ENCODE measurements around the gene ANXA5. TPM values are rescaled to one million over a fixed set of nuclear protein-coding genes. Genes with fewer than 3 reads are reported as not detected.

Gene ANXA5
- total and polyA plus RNA-seq, 2 donors (not counting 1 experiment from before 2014, with no cell fraction given) = 42.4 to 67.8 TPM

DNA sequence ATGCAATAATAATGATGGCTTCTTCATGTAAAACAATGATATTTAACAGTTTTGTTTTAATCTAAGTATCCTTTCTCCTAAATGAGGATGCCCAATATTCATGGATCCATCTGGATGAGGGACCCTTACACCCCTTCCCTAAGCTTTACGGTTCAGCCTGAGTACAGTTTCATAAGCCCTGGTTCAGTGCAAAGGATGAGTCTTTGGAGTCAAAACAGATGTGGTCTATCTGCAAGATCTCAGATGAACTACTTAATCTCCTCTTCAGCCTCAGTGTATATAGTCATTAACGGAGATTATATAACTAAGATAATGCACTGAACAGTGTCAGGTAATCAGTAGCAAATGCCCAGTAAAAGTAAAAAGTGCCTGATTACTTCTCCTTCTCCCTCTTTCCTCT lies 22.1 kb downstream of the ANXA5 start:
- Histone ChIP-seq H3K36me3 (replicated peaks in 1 of 2; ENCODE audit: control extremely low read depth in 1 of 2, control insufficient read depth in 1 of 2, extremely low read depth in 1 of 2, insufficient read depth in 2 of 2, low read length in 1 of 2) (peaks cover 5 to 35% of the 10 kb centered on the region in 2 experiments), H3K4me3 (ENCODE audit: control extremely low read depth in 1 of 5, extremely low read depth in 1 of 5, insufficient read depth in 1 of 5, low read depth in 2 of 5, low read length in 4 of 5) (no peak overlapping the region), H3K9me3 (ENCODE audit: control extremely low read depth in 1 of 3, control insufficient read depth in 2 of 3, insufficient read depth in 1 of 3, low read length in 2 of 3) (no peaks in the 10 kb centered on the region), H3K27ac (ENCODE audit: low read length in 2 of 2) (no peak overlapping the region), H4K20me1 (ENCODE audit: control insufficient read depth, insufficient read depth, low read length, poor library complexity, severe bottlenecking) (no peaks in the 10 kb centered on the region), H2AFZ (ENCODE audit: insufficient read depth, low read depth, low read length, poor library complexity, severe bottlenecking) (no peak overlapping the region), H3K9ac (ENCODE audit: low read length) (no peak overlapping the region), H3K79me2 (ENCODE audit: control insufficient read depth, insufficient read depth, low read length) (no peaks in the 10 kb centered on the region), H3K4me2 (replicated peaks; ENCODE audit: low read depth, low read length, poor library complexity, severe bottlenecking) (no peak overlapping the region), H3K27me3 (replicated peaks in 1 of 4; ENCODE audit: control extremely low read depth in 1 of 4, control insufficient read depth in 3 of 4, insufficient read depth in 4 of 4, low read length in 3 of 4) (no peaks in the 10 kb centered on the region), H3K4me1 (ENCODE audit: control insufficient read depth in 2 of 2, insufficient read depth in 2 of 2, low read length in 2 of 2) (no peaks in the 10 kb centered on the region)
- ATAC-seq (ENCODE audit: low read depth) (no peak), DNase-seq (no peak)
- TF ChIP-seq EZH2 (IDR thresholded peaks at IDR 0.05; ENCODE audit: borderline replicate concordance, insufficient read depth, low read depth, low read length, poor library complexity, severe bottlenecking) (no peak), CTCF (IDR thresholded peaks at IDR 0.05) (no peak)
- H3K9me3 Mint-ChIP-seq (ENCODE audit: insufficient read depth) = no peaks in the 10 kb centered on the region
- H3K27ac Mint-ChIP-seq = no peak overlapping the region
- ChIA-PET POLR2A (no interaction called here), CTCF (no interaction called here)
- H3K4me3 Mint-ChIP-seq = no peak overlapping the region
- no CpG with 5 or more reads among the region's 2 CpGs for WGBS (ENCODE audit: insufficient coverage)
- intact Hi-C loops (cut with micrococcal nuclease) = no loop called here
- no peaks in the 10 kb centered on the region for H3K27me3 Mint-ChIP-seq
- H3K4me1 Mint-ChIP-seq = no peaks in the 10 kb centered on the region

GRCh38 chr4:121674191-121674590 lies 22.6 kb downstream of the ANXA5 start:
- H3K4me3 Mint-ChIP-seq = no peak overlapping the region
- no peak overlapping the region for H3K27ac Mint-ChIP-seq

More at GRCh38 chr4:121674191-121674590, 22.6 kb downstream of the ANXA5 start:
- H3K27me3 ChIP-seq (replicated peaks in 1 of 4; ENCODE audit: control extremely low read depth in 1 of 4, control insufficient read depth in 3 of 4, insufficient read depth in 4 of 4, low read length in 3 of 4) = no peaks in the 10 kb centered on the region
- no peak overlapping the region for H3K27ac ChIP-seq (ENCODE audit: low read length in 2 of 2)
- H3K4me1 ChIP-seq (ENCODE audit: control insufficient read depth in 2 of 2, insufficient read depth in 2 of 2, low read length in 2 of 2) = no peaks in the 10 kb centered on the region
- no peak overlapping the region for H3K4me2 ChIP-seq (replicated peaks; ENCODE audit: low read depth, low read length, poor library complexity, severe bottlenecking)
- no peaks in the 10 kb centered on the region for H3K4me1 Mint-ChIP-seq
- no peaks in the 10 kb centered on the region for H3K79me2 ChIP-seq (ENCODE audit: control insufficient read depth, insufficient read depth, low read length)
- no CpG with 5 or more reads among the region's 1 CpG for WGBS (ENCODE audit: insufficient coverage)
- ChIA-PET POLR2A (no interaction called here), CTCF (no interaction called here)
- H3K9ac ChIP-seq (ENCODE audit: low read length) = no peak overlapping the region
- no peaks in the 10 kb centered on the region for H4K20me1 ChIP-seq (ENCODE audit: control insufficient read depth, insufficient read depth, low read length, poor library complexity, severe bottlenecking)
- no peaks in the 10 kb centered on the region for H3K9me3 ChIP-seq (ENCODE audit: control extremely low read depth in 1 of 3, control insufficient read depth in 2 of 3, insufficient read depth in 1 of 3, low read length in 2 of 3)
- no peak for ATAC-seq (ENCODE audit: low read depth)
- H3K27me3 Mint-ChIP-seq = no peaks in the 10 kb centered on the region
- TF ChIP-seq EZH2 (IDR thresholded peaks at IDR 0.05; ENCODE audit: borderline replicate concordance, insufficient read depth, low read depth, low read length, poor library complexity, severe bottlenecking) (no peak), CTCF (IDR thresholded peaks at IDR 0.05) (no peak)
- no peak overlapping the region for H2AFZ ChIP-seq (ENCODE audit: insufficient read depth, low read depth, low read length, poor library complexity, severe bottlenecking)
- H3K4me3 ChIP-seq (ENCODE audit: control extremely low read depth in 1 of 5, extremely low read depth in 1 of 5, insufficient read depth in 1 of 5, low read depth in 2 of 5, low read length in 4 of 5) = no peak overlapping the region
- peaks cover 5 to 33% of the 10 kb centered on the region in 2 experiments for H3K36me3 ChIP-seq (replicated peaks in 1 of 2; ENCODE audit: control extremely low read depth in 1 of 2, control insufficient read depth in 1 of 2, extremely low read depth in 1 of 2, insufficient read depth in 2 of 2, low read length in 1 of 2)
- intact Hi-C loops (cut with micrococcal nuclease) = no loop called here
- no peak for DNase-seq
- no peaks in the 10 kb centered on the region for H3K9me3 Mint-ChIP-seq (ENCODE audit: insufficient read depth)
